Subcutaneous adipose tissue (tissue), 4 donors: ENCODE data around the gene CTU2. TPM values are rescaled to one million over a fixed set of nuclear protein-coding genes. Genes with fewer than 3 reads are reported as not detected.

Source experiments
- CTCF ChIP-seq: fragments of 450-650 bp; IDR thresholded peaks from one replicate; pipeline ENCODE4 v1.5.1; 2016; ENCODE audit warnings: low read depth, mild to moderate bottlenecking, control low read depth, antibody characterized with exemption, moderate library complexity
- total RNA-seq, 4 donors: library from RNA; depleted of rRNA; stranded (reverse); fragments of >200 nt; gene quantifications; one replicate each; pipeline ENCODE4 v1.1.0, GENCODE V29; 2016

The CTU2 gene
- total RNA-seq, 4 donors from 2014 or later, result 3.2 to 6.0 (median 4.8) TPM

GRCh38 chr16:88735121-88735520 lies 28.8 kb downstream of the CTU2 start:
- TF ChIP-seq CTCF, result no peak

- no peak for TF ChIP-seq CTCF
These were observed 29.3 kb downstream of the CTU2 start for GRCh38 chr16:88735616-88736015.

GRCh38 chr16:88736088-88736487 lies 29.8 kb downstream of the CTU2 start:
- TF ChIP-seq CTCF, result no peak

- no peak for TF ChIP-seq CTCF
These were observed 30.2 kb downstream of the CTU2 start for GRCh38 chr16:88736496-88736895.

GRCh38 chr16:88737298-88738150 lies 31.2 kb downstream of the CTU2 start:
- TF ChIP-seq CTCF, result no peak

GRCh38 chr16:88738151-88739084 lies 32.1 kb downstream of the CTU2 start:
- TF ChIP-seq CTCF, result no peak
